HG03060 (cell line): Measurements from ENCODE around the gene BLVRB.

Source experiments
- ATAC-seq: cut with Tn5 transposase; IDR thresholded peaks from one replicate; pipeline ENCODE4 v1.9.1; 2021; ENCODE audit warnings: low read depth, moderate number of reproducible peaks; ENCODE audit not compliant: unreplicated experiment

Gene BLVRB

DNA sequence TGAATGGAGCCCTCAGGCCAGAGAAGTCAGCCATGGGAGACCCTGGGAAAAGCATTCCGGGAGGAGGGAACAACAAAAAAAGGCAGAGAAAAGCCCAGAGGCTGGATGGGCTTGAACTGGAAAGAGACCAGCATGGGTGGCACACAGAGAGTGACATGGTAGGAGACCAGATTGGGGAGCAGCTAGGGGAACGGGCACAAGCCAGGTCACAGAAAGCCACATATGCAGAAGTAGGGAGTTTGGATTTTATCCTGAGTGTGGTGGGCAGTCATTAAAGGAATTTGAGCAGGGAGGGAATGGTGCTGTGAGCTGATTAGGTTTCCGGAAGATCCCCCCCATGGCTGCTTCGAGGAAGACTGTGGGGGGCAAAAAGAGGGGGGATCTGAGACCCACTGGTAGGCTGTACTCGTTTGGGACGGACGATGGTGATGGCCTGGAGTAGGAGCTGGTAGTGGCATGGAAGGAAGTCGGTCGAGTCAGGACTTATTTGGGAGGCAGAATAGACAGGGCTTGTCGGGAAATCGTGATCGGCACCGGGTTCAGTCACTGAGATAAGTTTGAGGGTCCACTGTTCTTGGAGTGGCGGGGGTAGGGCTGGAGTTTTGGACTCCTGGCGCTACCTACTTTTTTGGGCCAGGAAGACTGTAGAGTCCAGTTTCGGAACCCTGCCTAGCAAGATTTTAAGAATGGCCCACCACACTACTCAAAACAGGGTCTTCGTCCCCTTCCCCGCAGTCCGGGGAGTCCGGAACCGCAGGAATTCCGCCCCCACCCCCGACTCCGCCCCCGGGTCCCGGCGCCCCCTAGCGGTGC lies 40.7 kb downstream of the BLVRB start:
- no peak for ATAC-seq

DNA sequence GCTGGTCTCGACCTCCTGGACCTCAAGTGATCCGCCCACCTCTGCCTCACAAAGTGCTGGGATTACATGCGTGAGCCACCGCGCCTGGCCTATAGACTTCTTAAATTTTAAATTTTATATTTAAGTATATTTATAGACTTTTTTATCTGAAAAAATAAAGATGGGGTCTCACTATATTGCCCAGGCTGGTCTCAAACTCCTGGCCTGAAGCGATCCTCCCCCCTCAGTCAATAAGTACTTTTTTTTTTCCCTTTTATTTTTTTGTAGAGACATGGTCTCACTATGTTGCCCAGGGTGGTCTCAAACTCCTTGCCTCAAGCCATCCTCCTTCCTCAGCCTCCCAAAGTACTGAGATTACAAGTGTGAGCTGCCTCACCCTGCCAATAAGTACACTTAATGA lies 41.6 kb downstream of the BLVRB start:
- ATAC-seq: no peak

DNA sequence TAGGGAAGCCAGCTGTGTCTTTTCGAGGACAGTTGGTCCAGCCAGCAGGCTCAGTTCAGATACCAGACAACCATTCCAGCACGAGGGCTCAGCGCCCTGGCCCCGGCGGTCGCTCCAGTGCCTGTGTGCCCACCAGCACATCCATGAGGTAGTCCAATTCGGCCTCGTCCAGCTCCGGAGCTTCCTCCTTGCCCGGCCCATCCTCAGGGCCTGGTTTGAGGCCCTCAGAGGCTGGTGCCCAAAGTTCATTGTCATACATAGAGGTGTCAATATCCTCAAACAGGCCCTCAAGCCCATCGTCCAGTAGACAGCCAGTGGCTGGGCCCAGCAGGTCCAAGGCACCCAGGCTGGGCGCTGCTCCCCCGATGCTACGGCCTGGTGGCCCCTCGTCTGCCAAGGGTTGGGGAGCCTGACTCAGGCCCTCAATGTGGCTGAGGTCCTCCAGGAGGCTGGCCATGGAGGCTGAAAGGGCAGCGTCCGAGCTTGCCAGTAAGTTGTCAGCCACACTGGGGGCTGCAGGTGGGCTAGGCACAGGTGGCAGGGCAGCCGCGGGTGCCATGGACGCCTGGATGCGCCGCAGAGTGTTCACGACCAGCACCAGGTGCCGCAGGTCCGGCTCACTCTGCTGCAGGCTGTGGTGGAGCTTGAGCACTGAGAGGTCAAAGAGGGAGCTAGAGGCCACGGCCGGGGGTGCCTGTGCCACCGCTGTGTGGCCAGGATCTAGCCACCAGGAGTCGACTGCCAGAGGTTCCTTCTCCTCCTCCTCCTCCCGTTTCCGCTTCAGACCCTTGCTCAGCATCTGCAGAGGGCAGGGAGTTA lies 42.6 kb downstream of the BLVRB start:
- ATAC-seq: no peak

DNA sequence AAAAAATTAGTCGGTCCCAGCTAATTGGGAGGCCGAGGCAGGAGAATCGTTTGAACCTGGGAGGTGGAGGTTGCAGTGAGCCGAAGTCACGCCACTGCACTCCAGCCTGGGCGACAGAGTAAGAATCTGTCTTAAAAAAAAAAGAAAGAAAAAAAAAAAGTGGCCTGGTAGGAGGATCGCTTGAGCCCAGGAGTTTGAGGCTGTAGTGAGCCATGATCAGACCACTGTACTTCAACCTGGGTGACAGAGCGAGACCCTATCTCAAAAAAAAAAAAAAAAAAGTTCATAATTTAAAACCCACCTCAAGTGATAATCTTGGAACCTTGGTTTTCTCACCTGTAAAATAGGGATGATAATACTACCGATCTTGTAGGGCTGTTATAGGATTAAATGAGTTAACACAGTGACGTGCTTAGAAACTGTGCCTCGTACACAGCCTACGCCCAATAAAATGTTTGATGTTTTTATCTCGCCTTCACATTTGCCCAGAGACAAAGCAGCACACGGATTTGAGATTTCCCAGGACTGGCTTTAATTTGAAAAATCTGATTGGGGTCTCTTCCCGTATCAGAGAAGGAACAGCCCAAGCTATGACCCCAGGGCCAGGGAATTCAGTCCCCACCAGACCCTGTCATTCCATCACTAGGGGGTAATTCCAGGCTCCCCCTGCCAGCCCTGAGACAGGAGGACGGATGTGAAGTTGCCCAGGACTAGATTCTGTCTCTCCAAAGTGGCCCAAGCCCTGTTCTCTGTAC lies 43.4 kb downstream of the BLVRB start:
- ATAC-seq: no peak

DNA sequence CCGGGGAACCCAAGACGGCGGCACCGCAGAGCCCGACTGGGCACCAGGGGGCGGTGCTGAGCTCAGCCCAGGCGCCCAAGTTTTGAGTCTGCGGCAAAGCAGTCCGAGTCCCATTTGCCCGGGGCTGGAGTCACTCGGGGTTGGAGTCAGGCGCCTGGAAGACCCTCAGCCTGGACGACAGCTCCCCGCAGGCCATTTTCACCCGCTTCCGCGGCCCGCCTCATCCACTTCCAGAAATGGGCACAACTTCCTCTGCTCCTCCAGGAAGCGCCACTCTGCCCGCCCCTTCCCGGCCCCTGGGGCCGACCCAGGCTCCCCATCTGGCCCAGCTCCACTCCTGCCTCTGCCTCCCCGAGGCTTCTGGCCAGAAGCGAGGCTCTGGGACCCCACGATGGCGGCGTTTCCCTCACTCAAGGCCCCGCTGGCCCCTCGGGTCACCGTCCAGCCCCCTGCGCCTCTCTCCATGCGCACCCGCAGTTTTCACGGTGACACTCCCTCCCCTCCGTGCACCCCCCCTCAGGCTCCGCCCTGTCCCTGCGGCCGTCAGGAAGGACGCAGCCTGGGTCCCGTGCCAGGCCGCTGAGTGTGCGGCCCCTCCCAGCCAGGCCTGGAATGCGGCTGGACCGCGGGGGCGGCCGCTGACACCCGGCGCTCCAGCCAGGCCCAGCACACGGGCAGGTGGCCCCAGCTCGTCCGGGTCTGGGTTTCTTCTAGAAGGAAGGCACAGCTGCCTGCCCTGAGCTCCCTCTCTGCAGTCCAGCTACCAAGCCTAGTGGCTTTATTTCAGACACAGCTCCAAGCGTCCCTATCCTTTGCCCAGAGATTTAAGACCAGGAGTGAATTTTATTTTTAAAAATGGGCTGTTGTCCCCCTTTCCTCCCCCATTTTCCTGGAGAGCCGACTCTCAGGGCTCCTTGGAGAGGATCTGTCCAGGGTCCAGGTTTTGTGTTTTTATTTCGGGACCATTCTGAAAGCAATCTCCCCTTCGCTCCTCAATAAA lies 44.5 kb downstream of the BLVRB start:
- no peak for ATAC-seq

DNA sequence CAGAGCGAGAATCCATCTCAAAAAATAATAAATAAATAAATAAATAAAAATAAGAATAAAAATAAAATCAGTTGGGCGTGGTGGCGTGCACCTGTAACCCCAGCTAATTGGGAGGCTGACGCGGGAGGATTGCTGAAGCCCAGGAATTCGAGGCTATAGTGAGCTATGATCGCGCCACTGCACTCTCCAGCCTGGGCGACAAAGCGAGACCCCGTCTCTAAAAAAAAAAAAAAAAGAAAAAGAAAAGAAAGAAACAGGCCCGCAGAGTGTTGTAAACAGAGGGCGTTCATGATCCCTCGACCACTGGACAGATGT lies 45.1 kb downstream of the BLVRB start:
- ATAC-seq: no peak

DNA sequence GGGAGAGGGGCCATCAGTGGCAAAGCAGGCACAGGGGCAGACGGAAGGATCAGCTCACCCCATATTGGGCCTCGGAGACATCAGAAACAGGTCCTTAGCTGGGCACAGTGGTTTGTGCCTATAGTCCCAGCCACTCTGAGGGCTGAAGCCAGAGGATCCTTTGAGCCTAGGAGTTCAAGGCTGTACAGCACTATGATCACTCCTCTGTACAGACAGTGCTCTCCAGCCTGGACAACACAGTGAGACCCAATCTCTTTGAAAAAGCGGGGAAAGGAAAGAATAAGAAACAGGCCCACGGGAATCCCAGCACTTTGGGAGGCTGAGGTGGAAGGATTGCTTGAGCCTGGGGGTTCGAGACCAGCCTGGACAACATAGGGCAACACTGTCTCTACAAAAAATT lies 45.8 kb downstream of the BLVRB start:
- no peak for ATAC-seq

DNA sequence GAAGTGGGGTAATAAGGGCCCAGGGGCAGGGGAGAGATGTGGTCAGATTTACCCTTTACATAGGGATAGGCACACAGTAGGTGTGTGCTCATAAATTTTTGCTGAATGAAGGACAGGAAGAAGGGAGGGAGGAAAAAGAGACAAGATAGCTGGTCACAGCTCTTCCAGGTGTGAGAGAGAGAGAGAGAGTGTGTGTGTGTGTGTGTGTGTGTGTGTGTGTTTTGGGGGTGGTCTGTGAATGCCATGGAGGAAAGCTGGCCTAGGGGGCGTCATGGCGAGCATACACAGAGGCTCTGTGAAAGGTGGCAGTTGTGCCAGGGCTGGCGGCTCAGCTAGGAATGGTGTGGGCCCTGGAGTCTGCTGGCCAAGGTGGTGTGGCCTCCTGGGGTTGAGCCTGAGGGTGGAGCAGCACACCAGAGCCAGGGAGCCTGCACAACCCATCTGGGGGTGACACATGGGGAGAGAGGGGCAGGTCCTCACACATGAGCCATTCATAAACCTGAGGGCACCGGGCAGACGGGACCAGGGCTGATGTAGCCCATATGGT lies 46.4 kb downstream of the BLVRB start:
- ATAC-seq: no peak

DNA sequence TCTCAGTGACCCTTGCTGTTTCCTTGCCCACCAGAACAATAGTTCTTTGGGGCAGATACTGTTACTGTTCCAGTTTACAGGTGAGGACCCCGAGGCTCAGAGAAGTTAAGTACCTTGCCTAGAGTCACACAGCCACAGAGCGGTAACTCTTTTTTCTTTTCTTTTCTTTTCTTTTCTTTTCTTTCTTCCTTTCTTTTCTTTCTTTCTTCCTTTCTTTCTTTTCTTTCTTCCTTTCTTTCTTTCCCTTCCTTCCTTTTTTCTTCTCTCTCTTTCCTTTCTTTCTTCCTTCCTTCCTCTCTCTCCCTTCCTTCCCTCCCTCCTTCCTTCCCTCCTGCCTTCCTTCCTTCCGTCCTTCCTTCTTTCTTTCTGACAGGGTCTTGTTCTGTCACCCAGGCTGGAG lies 47.5 kb downstream of the BLVRB start:
- ATAC-seq: no peak

DNA sequence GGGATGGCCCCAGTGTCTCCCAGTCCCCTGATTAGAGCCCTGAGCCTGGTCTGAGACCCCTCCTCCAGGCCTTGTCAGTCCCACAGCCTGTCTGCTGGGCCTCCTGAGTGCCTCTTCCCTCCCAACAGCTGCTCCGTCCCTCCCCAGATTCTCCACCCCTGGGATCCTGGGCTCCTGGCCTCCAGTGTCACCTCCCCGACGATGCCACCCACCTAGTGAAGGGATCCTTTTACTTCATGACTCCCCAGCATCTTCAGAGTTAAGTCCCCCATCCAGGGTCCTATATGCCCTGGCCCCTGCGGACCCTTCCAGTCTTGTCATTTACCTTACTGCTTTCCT lies 47.9 kb downstream of the BLVRB start:
- no peak for ATAC-seq

DNA sequence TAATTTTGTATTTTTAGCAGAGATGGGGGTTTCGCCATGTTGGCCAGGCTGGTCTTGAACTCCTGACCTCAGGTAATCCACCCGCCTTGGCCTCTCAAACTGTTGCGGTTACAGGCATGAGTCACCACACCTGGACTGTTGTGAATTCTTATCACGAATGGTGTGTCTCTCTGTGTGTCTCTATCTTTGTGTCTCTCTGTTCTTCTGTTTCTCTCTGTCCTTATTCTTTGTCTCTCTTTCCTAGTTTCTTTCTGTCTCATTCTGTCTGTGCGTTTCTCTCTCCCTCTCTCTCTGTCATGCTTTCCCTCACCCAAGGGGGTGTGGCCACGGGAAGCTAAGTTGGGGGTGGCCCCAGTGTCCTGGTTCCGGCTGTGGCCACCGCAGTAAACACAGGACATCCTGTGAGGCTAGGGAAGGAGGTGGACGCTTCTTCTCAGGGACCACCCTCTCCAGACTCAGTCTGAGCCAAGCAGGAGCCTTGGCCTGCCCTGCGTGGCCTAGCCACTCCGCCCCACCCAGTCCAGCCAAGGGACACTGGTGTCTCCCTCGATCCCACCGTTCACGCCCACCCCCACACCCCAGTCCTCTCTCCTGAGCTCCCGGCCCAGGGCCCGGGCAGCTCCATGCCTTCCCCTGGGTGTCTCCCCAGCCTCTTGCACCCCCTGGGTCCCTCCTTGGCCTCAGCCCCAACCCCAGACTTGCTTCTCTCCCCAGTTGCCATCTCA lies 48.5 kb downstream of the BLVRB start:
- ATAC-seq: no peak

DNA sequence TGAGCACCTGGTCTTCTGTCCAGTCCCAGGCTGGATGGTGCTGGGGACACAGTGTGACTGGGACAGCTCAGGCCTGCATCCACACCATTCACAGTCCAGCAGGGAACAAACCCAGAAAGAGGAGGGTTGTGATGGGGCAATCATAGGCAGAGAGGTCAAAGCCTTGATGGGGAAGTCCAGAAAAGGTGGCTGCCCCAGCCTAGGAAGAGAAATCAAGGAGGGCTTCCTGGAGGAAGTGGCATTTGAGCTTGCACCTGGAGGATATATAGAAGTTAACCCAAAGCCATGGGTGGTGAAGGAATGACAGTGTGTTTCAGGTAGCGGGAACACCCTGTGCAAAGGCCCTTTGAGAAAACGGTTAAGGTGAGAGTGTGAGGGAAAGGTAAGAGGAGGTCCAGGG lies 49.8 kb downstream of the BLVRB start:
- no peak for ATAC-seq

DNA sequence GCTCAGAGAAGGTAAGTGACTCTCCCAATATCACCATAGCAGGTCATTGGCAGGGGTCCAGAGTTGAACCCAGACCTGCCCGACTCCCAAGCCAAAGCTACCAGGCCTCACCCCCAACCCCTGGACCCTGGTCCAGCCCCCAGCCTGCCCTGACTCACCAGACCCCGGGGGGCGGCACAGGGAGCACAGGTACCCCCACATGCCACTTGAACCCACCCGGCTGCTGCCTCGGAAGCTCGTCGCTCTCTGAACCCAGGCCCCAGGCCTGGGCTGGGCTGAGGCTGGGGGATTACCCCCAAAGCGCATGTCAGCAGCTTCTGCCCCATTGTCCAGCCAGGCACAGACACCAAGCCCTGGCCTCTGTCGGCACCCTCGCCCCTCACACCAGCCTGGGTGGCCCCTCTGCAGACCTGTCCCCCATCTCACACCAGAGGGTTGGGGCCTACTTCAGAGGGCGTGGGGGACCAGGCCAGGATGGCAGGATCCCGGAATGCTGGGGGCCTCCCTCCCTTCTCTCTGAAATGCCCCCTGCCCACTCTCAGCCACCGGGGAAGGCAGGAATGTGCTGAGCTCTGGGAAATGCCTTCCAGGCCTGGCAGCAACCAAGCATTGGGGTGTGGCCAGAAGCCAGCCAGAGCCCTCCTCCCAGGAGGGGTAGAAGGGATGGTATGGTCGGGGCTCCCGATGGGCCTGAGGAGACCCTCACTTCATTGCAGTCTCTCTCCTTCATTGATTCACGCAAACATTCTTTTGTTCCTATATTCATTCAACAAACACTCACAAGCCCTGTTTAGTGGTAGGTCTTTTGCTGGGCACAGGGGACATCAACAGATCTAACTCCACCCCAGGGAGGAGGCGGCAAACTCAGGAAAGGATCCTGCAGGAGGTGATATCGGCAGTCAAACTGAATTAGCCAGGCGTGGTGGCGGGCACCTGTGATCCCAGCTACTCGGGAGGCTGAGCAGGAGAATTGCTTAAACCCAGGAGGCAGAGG lies 50.7 kb downstream of the BLVRB start:
- ATAC-seq: no peak

DNA sequence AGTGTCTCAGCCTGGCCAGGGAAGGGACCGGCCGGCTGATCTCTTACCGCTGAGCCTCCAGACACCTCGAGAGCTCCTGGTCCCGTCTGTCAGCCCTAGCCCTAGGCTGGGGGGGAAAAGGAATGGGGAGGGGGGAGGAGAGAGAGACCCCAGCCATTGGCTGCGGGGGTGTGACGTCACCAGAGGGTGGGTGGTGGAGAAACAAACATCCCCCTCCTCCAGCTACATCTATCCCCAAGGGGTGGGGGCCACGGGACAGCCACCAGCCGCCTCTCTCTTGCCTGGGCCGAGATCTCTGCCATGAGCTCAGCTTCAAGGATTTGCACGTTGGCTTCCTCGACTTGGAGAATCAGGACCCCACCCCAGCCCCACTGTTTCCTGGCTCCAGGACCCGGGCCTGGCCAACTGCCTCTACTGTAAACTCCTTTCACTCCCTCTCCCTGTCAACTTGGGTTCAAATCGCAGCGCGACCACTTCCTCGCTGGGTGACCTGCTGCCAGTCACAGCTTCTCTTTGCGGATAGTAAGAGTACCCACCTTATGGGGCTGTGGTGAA lies 52.2 kb downstream of the BLVRB start, which contains the start of gene PRX:
TSS of gene PRX (minus strand) at position 88 of the 555 bp plus-strand sequence. CDS start 5,446 bp downstream, outside the sequence.
- ATAC-seq: no peak

DNA sequence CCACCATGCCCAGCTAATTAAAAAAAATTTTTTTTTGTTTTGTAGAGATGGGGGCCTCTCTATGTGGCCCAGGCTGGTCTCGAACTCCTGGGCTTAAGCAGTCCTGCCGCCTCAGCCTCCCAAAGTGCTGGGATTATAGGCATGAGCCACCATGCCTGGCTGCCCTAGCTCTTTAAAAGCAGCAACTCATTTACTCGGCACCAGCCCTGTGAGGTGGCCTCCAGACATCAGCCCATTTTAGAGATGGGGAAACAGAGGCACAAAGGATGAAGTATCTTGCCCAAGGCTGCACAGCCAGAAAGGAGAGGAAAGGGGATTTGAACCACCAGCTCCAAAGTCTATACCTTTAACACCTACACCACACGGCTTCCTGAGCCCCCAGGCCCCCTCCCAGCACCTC lies 52.7 kb downstream of the BLVRB start:
- ATAC-seq: no peak

DNA sequence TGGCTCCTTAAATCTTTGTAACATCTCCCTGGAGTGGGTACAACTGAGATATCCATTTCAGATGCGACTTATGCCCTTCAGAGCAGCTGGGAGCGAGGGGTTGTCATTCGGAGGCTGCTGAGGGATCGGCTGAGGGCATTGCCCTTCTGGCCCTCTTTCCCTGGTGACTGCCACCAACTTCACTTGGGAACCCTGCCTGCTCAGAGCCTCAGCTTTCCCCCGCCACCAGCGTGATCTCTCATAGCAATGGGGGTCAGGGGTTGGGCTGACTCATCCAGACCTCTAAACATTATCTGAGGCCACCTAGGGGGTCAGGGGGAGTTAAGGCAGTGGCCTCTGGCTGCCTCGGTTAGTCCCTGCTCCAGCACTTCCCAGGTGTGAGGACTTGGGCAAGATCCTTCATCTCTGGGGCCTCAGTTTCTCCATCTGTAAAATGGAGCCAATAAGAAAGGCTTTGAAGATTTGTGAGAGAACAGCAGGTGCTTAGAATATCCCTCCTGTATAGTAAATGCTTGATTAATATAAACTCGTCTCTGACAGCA lies 53.5 kb downstream of the BLVRB start:
- ATAC-seq: no peak

DNA sequence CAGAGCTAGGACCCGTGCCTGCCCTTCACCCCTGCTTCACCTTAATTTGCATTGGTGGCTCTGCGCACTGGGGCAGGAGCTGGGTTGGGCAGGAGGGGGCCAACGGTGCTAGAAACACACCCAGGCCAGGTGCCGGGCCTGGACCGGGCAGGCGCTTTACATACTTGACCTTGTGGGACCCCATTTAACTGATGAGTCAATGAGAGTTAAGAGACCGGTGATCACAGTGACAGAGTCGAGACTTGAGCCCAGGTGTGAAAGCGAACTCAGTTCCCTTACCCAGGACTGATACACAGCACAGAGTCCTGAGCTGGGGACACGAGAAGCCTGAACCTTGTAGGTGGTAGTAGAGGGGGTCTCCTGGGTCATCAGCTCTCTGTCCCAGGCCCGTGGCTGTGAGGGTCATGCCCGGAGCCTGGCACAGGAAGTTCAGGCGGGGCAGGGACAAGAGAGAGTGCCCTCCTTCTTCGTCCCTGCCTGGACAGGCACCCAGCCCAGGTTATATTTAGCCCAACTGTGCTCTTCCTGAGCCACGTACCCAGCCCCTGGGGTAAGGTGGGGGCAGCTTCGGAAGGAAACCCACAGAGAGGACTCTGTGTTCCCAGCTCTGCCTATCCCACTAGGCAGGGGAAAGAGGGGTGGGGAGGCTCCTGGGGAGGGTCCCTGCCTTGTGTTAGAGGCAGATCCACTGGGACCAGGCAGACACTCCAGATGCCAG lies 54.3 kb downstream of the BLVRB start:
- ATAC-seq: no peak
